Measurements from ENCODE around the gene BACE2. TPM values are rescaled to one million over a fixed set of nuclear protein-coding genes. Genes with fewer than 3 reads are reported as not detected.

Gene BACE2
- total RNA-seq, 1 experiment from 2014 or later, result 23.2 TPM

DNA sequence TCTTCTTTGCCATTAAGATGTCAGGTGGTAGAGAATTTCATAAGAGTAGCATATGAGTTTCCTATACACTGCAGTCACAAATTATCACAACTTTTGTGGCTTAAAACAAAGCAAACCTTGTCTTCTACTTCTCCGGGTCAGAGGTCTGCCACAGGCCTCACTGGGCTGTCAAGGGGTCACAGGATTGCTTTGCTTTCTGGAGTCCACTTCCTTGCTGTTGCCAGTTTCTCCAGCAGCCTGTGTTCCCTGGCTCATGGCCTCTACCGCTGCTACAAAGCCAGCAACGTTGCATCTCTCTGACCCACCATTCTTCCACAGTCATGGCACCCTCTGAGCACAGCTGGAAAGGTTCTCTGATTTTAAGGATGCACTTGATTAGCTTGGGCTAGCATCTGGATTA, 6.5 kb upstream of the BACE2 start:
- H2AFZ ChIP-seq (ENCODE audit: low read depth, low read length, poor library complexity, severe bottlenecking), result no peak overlapping the region
- DNase-seq (ENCODE audit: low read depth, low spot score) (no peak), ATAC-seq (no peak)
- no peaks in the 10 kb centered on the region for H3K36me3 ChIP-seq (ENCODE audit: control insufficient read depth in 1 of 2, insufficient read depth in 2 of 2, low read length in 2 of 2)
- H3K4me3 ChIP-seq (replicated peaks in 1 of 2; ENCODE audit: low read depth in 1 of 2, low read length in 2 of 2), result no peak overlapping the region
- ChIA-PET CTCF (no interaction called here), RAD21 (ENCODE audit: low non-redundant PET in 1 of 2, low total read pairs in 2 of 2, uncharacterized antibody in 2 of 2, unreplicated experiment in 2 of 2) (no interaction called here), POLR2A (no interaction called here)
- TF ChIP-seq YY1 (IDR thresholded peaks at IDR 0.05; ENCODE audit: extremely low read depth, insufficient replicate concordance, low read depth, low read length) (no peak), EZH2phosphoT487 (IDR thresholded peaks at IDR 0.05; ENCODE audit: borderline replicate concordance) (no peak), CBX3 (IDR thresholded peaks at IDR 0.05; ENCODE audit: low read depth) (no peak), SP1 (IDR thresholded peaks at IDR 0.05; ENCODE audit: low read depth) (no peak)
- intact Hi-C loops (cut with micrococcal nuclease), result no loop called here
- H3K27ac ChIP-seq (ENCODE audit: low read depth, low read length), result no peak overlapping the region
- peaks cover 6 to 9% of the 10 kb centered on the region in 2 experiments; a peak in 2 of 4 replicates for H3K9me3 ChIP-seq (ENCODE audit: control insufficient read depth in 1 of 2, insufficient read depth in 1 of 2, low read depth in 1 of 2, low read length in 2 of 2)
- H3K9me2 ChIP-seq (ENCODE audit: insufficient read depth), result no peaks in the 10 kb centered on the region
- H3K4me2 ChIP-seq (ENCODE audit: low read length), result no peak overlapping the region
- no TSS peak for BruUV-seq (replicated peaks)
- no peaks in the 10 kb centered on the region for H3K79me2 ChIP-seq (ENCODE audit: insufficient read depth, low read length)
- H3K9ac ChIP-seq (ENCODE audit: low read length), result no peak overlapping the region
- no peaks in the 10 kb centered on the region for H4K20me1 ChIP-seq (ENCODE audit: insufficient read depth)
- peaks cover 0 to 10% of the 10 kb centered on the region in 2 experiments; a peak in 2 of 4 replicates for H3K4me1 ChIP-seq (ENCODE audit: control insufficient read depth in 1 of 2, insufficient read depth in 2 of 2, low read length in 2 of 2)
- no peaks in the 10 kb centered on the region for H3K27me3 ChIP-seq (ENCODE audit: insufficient read depth, low read length)

- DNase-seq (ENCODE audit: low read depth, low spot score) (no peak), ATAC-seq (no peak)
- H3K27ac ChIP-seq (ENCODE audit: low read depth, low read length), result no peak overlapping the region
- H3K79me2 ChIP-seq (ENCODE audit: insufficient read depth, low read length), result no peaks in the 10 kb centered on the region
- peaks cover 6 to 9% of the 10 kb centered on the region in 2 experiments; a peak in 2 of 4 replicates for H3K9me3 ChIP-seq (ENCODE audit: control insufficient read depth in 1 of 2, insufficient read depth in 1 of 2, low read depth in 1 of 2, low read length in 2 of 2)
- no peaks in the 10 kb centered on the region for H4K20me1 ChIP-seq (ENCODE audit: insufficient read depth)
- H3K9me2 ChIP-seq (ENCODE audit: insufficient read depth), result no peaks in the 10 kb centered on the region
- no peak overlapping the region for H2AFZ ChIP-seq (ENCODE audit: low read depth, low read length, poor library complexity, severe bottlenecking)
- H3K4me3 ChIP-seq (replicated peaks in 1 of 2; ENCODE audit: low read depth in 1 of 2, low read length in 2 of 2), result no peak overlapping the region
- no peak overlapping the region for H3K4me2 ChIP-seq (ENCODE audit: low read length)
- H3K36me3 ChIP-seq (ENCODE audit: control insufficient read depth in 1 of 2, insufficient read depth in 2 of 2, low read length in 2 of 2), result no peaks in the 10 kb centered on the region
- BruUV-seq (replicated peaks), result no TSS peak
- H3K4me1 ChIP-seq (ENCODE audit: control insufficient read depth in 1 of 2, insufficient read depth in 2 of 2, low read length in 2 of 2), result peaks cover 0 to 10% of the 10 kb centered on the region in 2 experiments; a peak in 2 of 4 replicates
- TF ChIP-seq TCF7L2 (IDR thresholded peaks at IDR 0.05; ENCODE audit: borderline replicate concordance, extremely low read depth, insufficient read depth, insufficient read length) (no peak), CTCF (IDR thresholded peaks at IDR 0.05 in 2 of 3, conservative IDR thresholded peaks at IDR 0.05 in 1 of 3; ENCODE audit: borderline replicate concordance in 1 of 3, insufficient read depth in 1 of 3, low read depth in 2 of 3, low read length in 2 of 3) (no peak), EZH2phosphoT487 (IDR thresholded peaks at IDR 0.05; ENCODE audit: borderline replicate concordance) (no peak), ATF3 (IDR thresholded peaks at IDR 0.05) (no peak), CEBPB (IDR thresholded peaks at IDR 0.05; ENCODE audit: low read depth) (no peak), ELF1 (IDR thresholded peaks at IDR 0.05; ENCODE audit: borderline replicate concordance, low read depth) (no peak), RAD21 (IDR thresholded peaks at IDR 0.05; ENCODE audit: low read depth) (no peak)
- ChIA-PET CTCF (no interaction called here), POLR2A (no interaction called here), RAD21 (ENCODE audit: low non-redundant PET in 1 of 2, low total read pairs in 2 of 2, uncharacterized antibody in 2 of 2, unreplicated experiment in 2 of 2) (no interaction called here)
- intact Hi-C loops (cut with micrococcal nuclease), result no loop called here
- no peaks in the 10 kb centered on the region for H3K27me3 ChIP-seq (ENCODE audit: insufficient read depth, low read length)
- no peak overlapping the region for H3K9ac ChIP-seq (ENCODE audit: low read length)
Observed at GRCh38 chr21:41162096-41162495, 5.9 kb upstream of the BACE2 start.

Data from HCT116 (cell line).